Measurements from ENCODE around the gene FADS3. TPM values are rescaled to one million over a fixed set of nuclear protein-coding genes. Genes with fewer than 3 reads are reported as not detected.

The FADS3 gene
- total RNA-seq, 1 experiment from 2014 or later, result 65.8 TPM

GRCh38 chr11:61861634-61862033 lies 29.7 kb downstream of the FADS3 start (continued):
- TF ChIP-seq, protein P1, sequence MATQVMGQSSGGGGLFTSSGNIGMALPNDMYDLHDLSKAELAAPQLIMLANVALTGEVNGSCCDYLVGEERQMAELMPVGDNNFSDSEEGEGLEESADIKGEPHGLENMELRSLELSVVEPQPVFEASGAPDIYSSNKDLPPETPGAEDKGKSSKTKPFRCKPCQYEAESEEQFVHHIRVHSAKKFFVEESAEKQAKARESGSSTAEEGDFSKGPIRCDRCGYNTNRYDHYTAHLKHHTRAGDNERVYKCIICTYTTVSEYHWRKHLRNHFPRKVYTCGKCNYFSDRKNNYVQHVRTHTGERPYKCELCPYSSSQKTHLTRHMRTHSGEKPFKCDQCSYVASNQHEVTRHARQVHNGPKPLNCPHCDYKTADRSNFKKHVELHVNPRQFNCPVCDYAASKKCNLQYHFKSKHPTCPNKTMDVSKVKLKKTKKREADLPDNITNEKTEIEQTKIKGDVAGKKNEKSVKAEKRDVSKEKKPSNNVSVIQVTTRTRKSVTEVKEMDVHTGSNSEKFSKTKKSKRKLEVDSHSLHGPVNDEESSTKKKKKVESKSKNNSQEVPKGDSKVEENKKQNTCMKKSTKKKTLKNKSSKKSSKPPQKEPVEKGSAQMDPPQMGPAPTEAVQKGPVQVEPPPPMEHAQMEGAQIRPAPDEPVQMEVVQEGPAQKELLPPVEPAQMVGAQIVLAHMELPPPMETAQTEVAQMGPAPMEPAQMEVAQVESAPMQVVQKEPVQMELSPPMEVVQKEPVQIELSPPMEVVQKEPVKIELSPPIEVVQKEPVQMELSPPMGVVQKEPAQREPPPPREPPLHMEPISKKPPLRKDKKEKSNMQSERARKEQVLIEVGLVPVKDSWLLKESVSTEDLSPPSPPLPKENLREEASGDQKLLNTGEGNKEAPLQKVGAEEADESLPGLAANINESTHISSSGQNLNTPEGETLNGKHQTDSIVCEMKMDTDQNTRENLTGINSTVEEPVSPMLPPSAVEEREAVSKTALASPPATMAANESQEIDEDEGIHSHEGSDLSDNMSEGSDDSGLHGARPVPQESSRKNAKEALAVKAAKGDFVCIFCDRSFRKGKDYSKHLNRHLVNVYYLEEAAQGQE (IDR thresholded peaks at IDR 0.05; ENCODE audit: low read depth), result no peak
- TF ChIP-seq SP1 (IDR thresholded peaks at IDR 0.05; ENCODE audit: low read depth), result no peak
- TF ChIP-seq ATF3 (IDR thresholded peaks at IDR 0.05), result no peak

DNA sequence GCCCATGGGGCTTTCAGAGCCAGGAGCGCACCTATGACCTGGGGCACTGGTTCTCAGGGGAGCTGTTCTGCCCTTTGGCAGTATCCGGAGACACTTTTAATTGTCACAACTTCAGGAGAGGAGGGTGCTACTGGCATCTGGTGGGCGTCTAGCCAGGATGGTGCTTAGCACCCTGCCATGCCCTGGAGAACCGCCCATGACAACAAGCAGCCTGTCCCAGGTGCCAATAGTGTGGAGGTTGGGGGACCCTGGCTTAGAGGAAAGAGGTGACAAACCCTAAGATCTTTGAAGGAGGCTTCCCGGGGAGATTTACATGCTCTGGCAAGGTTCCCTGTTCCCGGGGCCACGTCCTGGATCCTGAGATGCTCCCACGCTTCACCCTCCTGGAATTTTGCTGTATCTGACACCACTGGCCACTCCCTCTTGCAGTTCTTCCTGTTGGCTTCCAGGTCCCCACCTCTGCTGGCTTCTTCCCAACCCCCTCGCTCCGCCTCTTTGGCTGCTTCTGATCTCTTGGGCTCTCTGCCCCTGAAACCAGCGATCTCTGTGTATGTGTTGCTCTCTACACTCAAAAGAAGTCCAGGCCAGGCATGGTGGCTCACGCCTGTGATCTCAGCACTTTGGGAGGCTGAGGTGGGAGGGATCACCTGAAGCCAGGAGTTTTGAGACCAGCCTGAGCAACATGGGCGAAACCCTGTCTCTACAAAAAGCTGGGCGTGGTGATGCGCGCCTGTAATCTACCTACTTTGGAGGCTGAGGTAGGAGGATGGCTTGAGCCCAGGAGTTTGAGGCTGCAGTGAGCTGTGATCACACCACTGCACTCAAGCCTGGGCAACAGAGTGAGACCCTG lies 31.1 kb downstream of the FADS3 start:
- Histone ChIP-seq H3K36me3 (ENCODE audit: control insufficient read depth in 1 of 2, insufficient read depth in 2 of 2, low read length in 2 of 2) (no peaks in the 10 kb centered on the region), H3K27ac (ENCODE audit: low read depth, low read length) (peak overlapping the region; percentile 43; the same call in 1 of the 2 replicates), H3K9me3 (ENCODE audit: control insufficient read depth in 1 of 2, insufficient read depth in 1 of 2, low read depth in 1 of 2, low read length in 2 of 2) (no peaks in the 10 kb centered on the region), H3K27me3 (ENCODE audit: insufficient read depth, low read length) (no peaks in the 10 kb centered on the region), H3K4me1 (ENCODE audit: control insufficient read depth in 1 of 2, insufficient read depth in 2 of 2, low read length in 2 of 2) (peaks cover 11 to 17% of the 10 kb centered on the region in 2 experiments), H3K9me2 (ENCODE audit: insufficient read depth) (no peaks in the 10 kb centered on the region), H3K4me2 (ENCODE audit: low read length) (peak overlapping the region; percentile 74), H4K20me1 (ENCODE audit: insufficient read depth) (no peaks in the 10 kb centered on the region), H2AFZ (ENCODE audit: low read depth, low read length, poor library complexity, severe bottlenecking) (peak overlapping the region; percentile 85), H3K9ac (ENCODE audit: low read length) (no peak overlapping the region; the same call in 1 of the 2 replicates), H3K4me3 (replicated peaks in 1 of 2; ENCODE audit: low read depth in 1 of 2, low read length in 2 of 2) (peak overlapping the region in 1 of 2 experiments; percentile 43; a peak in 2 of 4 replicates), H3K79me2 (ENCODE audit: insufficient read depth, low read length) (no peaks in the 10 kb centered on the region)
- RAD21 ChIA-PET (ENCODE audit: low non-redundant PET in 1 of 2, low total read pairs in 2 of 2, uncharacterized antibody in 2 of 2, unreplicated experiment in 2 of 2), result no interaction called here
- CTCF ChIA-PET, result interaction anchor here (0.7 to 1.0 kb wide), 2 partner anchors 45 to 248 kb away, joined by 3 read pairs; no protein-coding TSS in a partner anchor
- POLR2A ChIA-PET, result no interaction called here
- no peak for TF ChIP-seq ZNF274 (IDR thresholded peaks at IDR 0.05; ENCODE audit: low read depth, low read length)
- 0 out of 2 replicates have a peak, but pooled peaks have one; percentile 18 for TF ChIP-seq POLR2AphosphoS5 (IDR thresholded peaks at IDR 0.05; ENCODE audit: low read depth, low read length)
- peak; percentile 43 for DNase-seq (ENCODE audit: low read depth, low spot score)
- no TSS peak for BruUV-seq (replicated peaks)
- intact Hi-C loops (cut with micrococcal nuclease), result no loop called here
- ATAC-seq, result peak; percentile 91

Data from HCT116 (cell line).